ENCODE measurements around the gene ZNRF2.

DNA sequence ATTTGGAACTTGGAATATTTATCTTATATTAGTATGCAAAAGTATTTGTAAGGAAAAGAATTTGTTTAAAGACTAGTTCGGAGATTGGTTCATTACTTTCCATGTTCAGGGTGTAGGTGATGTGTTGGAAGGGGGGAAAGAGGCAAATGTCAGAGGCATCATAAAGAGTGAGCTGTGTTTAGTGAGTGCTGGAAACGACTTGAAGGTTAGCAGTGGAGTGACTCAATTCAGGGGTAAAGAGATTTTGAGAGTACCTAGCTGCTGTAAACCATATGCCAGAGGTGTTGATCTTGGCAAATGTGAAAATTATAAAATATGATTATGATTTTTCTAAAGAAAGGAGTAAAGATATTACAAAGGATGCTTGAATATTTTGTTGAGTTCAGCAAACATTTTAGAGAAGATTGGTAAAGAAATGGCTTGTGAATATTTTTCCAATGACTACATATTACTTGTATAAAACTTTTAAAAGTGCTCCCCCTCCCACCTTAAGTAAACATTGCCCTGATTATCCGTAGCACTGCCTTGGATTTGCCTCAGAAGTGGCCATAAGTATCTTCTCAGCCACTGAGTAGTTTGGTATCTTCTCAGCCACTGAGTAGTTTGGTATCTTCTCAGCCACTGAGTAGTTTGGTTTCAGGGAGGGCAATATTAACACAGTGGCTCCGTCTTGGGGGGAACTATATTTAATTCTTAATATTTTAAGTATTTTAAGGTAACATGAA, 51.5 kb downstream of the ZNRF2 start:
- TF ChIP-seq CTCF (IDR thresholded peaks at IDR 0.05) (no peak), POLR2A (IDR thresholded peaks at IDR 0.05) (no peak)

Data from thyroid gland (tissue), 4 donors.